NCI-H1092 (cell line): Measurements from ENCODE around the gene PARP15.

Experiments used
- DNase-seq: peaks from one replicate; lab custom pipeline; 2025; lab: John Stamatoyannopoulos, UW

Gene PARP15

DNA sequence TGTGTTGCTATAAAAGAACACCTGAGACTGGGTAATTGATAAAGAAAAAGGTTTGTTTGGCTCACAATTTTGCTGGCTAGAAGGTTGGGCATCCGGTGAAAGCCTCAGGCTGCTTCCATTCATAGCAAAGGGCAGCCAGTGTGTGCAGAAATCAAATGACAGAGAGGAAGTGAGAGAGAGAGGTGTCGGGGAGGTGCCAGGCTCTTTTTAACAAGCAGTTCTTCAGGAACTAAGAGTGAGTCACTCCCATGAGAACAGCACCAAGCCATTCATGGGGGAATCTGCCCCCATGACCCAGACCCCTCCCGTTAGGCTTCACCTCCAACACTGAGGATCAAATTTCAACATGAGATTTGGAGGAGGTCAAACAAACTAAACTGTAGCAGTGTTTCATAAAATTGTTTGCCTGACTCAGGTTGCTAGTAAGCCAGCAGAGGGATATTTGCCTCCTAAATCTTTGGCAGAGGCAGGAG is 4.5 kb upstream of the PARP15 start:
- DNase-seq, result no peak

DNA sequence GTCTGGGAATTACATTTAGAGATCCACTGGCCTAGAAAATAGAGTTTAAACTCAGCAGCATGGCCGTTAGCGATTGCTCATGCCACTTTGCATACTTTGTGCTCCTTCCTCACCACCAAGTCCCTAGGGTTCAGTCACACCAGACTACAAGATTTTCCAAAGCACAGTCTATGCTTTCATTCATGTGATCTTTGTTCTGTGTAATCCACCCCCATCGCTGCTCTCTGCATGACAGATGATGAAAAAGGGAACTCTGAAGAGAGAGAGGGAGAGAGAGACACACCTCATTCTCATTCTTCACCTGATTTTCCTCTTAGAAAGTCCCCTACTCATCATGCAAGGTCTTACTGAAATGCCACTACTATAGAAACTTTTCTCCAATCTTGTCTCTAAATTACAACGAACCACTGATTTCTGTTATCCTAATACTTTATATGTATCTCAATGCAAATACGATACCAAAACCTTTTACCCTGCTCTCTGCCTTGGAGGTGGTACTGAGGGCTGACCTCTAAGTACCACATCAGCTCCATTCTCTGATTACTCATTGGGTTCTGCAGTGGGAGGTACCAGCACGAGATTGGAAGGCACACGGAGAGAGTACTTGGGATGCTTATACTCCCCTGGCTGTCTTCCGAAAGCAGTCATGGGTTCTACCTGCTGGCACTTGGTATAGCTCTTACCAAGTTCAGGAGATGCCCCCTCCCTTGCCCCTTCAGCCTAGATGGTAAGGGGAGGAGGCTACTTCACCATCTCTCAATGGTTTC is 1.1 kb upstream of the PARP15 start:
- DNase-seq, result no peak

DNA sequence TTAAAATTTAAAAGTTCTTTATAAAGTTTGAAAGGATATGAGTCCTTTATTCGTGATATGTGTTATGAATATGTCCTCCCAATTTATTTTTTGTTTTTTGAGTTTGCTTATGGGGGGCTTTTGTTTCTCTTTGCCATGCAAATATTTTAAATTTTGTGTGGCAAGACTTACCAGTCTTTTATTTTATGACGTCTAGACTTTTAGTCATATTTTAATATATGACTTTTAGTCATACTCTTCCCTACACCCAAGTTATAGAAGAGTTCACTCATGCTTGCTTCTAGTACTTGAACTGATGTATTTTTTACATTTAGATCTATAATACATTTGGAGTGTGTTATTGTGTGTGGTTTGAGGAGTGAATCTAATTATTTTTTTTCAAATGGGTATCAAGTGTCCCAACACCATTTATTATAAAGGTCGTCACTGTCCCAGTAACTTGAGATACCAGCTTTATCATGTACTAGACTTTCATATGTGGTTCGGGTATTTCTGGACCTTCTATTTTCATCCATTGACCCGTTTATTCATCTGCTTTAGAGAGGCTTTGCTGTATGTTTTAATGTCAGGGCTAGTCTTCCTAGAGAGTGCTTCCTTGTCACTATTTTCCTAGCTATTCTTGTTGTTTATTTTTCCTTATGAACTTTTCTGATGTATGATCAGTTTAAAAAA is 755 bp downstream of the PARP15 start:
- no peak for DNase-seq

DNA sequence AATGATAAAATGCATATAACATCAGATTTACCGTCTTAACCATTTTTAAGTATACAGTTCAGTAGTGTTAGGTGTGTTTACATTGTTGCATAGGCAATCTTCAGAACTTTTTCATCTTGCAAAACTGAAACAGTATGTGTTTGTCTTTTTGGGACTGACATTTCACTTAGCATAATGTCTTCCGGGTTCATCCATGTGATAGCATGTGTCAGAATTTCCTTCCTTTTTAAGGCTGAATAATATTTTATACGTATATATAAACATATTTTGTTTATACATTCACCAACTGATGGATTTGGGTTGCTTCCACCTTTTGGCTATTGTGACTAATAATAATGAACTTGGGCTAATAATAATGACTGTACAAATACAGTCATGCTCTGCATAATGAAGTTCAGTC is 3.0 kb downstream of the PARP15 start:
- DNase-seq, result no peak

DNA sequence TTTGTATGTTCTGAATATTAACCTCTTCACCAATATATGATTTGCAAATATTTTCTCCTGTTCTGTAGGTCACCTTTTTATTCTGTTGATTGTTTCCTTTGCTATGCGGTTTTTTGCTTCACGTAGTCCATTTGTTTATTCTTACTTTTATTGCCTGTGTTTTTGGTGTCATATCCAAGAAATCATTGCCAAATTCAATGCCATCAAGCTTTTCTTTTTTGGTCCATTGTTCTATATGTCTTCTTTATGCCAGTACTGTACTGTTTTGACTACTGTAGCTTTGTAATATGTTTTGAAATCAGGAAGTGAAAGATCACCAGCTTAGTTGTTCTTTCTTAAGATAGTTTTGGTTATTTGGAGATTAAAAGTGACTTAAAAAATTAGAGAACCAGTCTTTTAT is 4.2 kb downstream of the PARP15 start:
- no peak for DNase-seq

DNA sequence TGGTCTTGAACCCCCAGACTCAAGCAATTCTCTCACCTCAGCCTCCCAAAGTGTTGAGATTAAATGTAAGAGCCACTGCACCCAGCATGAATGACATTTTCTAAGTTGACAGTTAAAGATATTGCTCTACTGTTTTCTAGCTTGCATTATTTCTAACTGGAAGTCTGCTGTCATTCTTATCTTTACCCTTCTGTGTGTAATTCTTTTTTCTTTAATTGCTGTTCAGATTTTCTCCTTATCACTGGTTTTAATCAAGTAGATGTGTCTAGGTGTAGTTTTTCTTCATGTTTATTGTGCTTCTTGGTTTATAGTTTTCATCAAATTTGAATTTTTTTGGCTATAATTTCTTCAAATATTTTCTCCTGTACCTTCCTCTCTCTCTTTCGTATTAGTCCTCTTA is 4.9 kb downstream of the PARP15 start:
- no peak for DNase-seq

DNA sequence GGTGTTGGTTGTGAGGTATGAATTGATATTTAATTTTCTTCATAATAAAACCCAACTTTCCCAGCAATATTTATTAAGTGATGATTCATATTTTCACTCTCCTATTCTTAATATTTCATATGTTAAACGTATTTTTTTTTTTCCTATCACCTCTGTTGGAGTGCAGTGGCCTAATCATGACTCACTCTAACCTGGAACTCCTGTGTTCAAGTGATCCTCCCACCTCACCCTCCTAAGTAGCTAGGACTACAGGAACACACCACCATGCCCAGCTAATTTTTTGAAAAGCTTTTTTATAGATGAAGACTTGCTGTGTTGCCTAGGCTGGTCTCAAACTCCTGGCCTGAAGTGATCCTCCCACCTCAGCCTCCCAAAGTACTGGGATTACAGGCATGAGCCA is 8.6 kb downstream of the PARP15 start:
- no peak for DNase-seq

DNA sequence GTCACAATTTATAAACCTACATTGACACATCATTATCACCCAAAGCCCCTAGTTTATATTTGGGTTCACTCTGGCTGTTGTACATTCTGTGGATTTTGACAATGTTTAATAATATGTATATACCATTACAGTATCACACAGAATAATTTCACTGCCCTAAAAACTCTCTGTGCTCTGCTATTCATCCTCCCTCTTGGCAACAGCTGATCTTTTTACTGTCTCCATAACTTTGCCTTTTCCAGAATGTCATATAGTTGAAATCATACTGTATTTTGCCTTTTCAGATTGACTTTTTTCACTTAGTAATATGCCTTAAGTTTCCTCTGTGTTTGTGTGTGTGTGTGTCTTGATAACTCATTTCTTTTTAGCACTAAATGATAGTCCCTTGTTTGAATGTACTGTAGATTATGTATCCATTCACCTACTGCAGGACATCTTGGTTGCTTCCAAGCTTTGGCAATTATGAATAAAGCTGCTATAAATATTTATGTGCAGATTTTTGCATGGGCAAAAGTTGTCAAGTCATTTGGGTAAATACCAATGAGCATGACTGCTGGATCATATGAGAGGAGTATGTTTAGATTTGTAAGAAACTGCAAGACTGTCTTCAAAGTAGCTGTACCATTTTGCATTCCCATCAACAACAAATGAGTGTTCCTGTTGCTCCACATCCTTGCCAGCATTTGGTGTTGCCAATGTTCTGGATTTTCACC is 9.5 kb downstream of the PARP15 start:
- DNase-seq, result no peak

DNA sequence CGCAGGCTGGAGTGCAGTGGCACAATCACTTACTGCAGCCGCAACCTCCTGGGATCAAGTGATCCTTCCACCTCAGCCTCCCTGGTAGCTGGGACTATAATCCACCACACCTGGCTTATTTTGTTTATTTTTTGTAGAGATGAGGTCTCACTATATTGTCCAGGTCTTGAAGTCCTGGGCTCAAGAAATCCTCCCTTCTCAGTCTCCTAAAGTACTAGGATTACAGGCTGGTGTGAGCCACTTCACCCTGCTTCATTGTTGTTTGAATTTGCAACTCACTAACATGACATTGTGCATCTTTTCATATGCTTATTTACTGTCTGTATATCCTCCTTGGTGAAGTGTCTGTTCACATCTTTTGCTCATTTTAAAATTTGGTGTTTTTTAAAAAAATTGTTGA is 10.1 kb downstream of the PARP15 start:
- no peak for DNase-seq

DNA sequence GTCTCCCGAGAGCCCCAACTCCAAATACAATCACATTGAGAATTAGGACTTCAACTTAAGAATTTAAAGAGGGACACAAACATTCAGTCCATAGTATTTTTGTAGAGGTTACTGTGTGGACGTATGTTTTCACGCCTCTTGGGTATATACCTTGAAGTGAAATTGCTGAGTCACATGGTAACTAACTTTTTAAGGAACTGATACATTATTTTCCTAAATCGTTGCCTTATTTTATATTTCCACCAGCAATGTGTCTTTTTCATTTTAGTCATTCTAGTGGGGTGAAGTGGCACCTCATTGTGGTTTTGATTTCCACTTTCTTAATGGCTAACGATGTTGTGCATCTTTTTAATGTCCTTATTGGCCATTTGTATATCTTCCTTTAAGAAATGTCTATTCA is 11.8 kb downstream of the PARP15 start:
- DNase-seq, result no peak

DNA sequence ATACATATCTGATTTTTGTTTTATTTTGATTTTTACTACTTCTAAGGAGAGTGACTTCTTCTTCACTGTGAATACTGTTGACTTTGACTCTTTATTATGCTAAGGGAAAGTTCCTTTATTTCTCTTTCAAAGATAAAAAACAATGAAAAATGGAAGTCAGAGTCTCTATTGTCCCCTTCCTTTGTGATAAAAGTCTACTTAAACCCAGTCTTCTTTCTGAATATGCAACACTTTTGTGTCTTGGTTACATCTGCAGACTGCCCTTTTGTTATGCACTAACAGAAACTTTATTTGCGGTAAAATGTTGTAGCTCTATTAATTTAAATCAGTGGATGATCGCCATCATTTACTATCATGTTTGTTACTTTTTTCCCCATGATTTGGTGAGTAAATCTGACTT is 13.2 kb downstream of the PARP15 start:
- DNase-seq, result no peak

DNA sequence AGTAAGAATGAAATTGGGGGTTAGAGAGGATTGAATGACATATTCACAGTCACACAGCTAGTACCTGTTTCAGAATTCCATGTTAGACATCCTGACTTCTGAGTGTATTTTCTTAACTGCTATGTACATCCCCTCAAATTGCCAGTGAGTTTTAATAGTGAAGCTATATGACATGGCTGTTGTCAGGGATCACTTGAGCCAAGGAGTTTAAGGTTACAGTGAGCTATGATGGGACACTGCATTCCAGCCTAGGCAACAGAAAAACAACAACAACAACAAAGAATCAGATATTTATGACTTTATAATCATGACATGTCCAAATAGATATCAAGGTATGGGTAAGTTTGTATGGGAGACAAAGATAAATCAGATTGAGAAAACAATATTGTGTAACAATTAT is 16.6 kb downstream of the PARP15 start:
- no peak for DNase-seq

DNA sequence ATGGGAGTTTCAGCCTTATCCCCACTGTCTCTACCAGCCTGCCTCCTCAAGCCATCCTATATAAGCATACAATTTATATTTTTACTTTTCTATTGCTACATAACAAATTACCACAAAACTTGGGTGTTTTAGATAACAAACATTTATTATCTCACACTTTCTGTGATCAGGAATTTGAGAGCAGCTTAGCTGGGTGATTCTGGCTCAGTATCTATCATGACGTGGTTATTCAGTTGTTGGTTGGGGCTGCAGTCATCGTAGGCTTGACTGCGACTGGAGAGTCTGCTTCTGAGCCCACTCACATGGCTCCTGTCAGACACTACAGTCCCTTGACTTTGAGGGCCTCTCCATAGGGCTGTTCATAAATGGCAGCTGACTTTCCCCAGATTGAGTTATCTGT is 20.7 kb downstream of the PARP15 start:
- no peak for DNase-seq

DNA sequence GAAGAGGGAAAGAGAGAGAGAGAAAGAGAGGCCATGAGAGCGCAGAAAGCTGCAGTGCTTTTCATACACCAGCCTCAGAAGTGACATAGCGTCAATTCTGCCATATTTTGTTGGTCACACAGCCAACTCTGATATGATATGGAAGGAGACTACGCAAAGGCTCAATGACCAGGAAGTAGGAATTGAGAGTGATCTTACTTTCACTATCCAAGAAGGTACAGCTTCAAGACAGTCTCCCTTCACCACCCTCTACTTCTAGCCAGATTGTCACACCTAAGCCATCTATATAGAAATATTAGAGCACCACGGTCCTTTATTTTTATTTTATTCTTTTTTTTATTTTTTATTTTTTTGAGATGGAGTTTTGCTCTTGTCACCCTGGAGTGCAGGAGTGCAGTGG is 21.1 kb downstream of the PARP15 start:
- no peak for DNase-seq

DNA sequence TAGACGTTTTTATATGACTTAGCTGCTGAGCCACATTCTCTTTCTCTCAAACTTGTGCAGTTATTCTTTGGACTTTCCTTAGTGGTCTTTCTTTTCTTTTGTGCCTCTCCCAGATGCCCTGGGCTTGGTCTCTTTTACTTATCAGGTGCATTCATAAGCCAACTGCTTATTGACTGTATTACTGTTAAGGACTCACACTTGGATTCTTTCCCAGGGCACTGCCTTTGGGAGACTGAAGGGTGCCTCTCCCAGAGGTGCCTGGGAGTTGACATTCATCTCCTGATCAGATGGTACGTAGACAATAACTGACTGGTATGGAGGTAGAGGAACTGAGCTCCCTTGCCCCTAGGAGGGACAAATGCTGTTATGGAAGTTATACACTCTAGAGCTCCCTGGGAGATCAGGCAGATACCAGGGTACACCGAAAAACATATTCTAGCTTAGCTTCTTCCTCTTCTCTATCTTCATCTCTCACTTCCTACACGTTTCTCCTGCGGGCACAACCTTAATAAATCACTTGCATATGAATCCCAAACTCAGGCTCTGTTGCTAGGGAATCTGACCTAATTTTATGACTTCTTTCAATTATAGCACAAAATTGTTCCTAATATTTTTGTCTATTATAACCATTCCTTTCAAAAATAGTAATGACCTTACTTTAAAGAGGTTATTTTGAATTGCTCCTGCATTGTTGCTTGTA is 24.7 kb downstream of the PARP15 start:
- no peak for DNase-seq

DNA sequence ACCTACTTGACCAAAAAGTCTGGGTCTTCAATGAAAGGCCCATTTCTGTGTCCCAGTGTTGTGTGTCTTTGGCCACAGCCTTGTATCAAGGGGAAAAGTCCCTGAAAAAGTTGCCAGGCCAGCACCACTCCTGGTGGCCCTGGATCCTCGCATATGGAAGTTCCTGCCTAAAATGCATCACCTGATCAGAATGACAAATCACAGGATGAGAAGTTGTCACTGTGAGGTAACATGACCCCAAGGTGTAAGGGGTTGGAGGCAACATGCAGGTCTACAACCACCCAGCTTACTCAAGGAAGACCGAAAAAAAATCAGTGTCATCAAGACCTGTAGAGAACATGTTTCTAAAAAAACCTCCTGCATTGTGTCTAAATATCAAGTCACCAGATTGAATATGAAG is 25.6 kb downstream of the PARP15 start:
- no peak for DNase-seq

DNA sequence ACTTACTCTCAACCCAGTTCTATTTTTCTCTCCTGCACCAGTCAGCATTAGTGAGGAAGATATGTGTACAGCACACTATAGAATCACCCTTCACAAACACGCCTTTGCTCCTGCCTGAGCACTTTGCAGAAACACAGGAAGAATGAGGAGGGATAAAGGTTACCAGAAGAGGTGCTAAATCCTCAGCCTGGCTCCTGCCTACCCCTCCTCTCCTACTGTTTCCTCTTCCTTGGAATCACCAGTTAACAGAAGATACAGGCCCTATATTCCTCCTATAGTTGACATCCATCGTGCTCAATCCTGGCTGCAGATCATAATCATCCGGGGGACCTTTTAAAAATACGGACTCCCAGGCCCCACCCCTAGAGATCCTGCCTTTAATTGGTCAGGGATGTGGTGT is 28.9 kb downstream of the PARP15 start:
- no peak for DNase-seq

DNA sequence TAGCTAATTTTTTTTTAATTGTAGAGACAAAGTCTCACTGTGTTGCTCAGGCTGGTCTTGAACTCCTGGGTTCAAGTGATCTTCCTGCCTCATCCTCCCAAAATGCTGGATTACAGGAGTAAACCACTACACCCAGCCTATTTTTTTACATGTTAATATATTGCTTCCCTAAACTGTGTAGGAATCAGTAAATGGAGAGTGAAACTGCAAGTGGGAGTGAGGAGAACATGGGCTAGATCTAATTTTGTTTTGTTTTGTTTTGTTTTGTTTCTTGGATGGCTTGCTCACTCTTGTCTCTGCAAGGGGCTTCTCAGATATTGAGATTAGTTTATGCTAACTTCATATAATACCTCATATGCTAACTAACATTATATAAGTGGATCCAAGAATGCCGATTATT is 31.5 kb downstream of the PARP15 start:
- DNase-seq, result no peak

DNA sequence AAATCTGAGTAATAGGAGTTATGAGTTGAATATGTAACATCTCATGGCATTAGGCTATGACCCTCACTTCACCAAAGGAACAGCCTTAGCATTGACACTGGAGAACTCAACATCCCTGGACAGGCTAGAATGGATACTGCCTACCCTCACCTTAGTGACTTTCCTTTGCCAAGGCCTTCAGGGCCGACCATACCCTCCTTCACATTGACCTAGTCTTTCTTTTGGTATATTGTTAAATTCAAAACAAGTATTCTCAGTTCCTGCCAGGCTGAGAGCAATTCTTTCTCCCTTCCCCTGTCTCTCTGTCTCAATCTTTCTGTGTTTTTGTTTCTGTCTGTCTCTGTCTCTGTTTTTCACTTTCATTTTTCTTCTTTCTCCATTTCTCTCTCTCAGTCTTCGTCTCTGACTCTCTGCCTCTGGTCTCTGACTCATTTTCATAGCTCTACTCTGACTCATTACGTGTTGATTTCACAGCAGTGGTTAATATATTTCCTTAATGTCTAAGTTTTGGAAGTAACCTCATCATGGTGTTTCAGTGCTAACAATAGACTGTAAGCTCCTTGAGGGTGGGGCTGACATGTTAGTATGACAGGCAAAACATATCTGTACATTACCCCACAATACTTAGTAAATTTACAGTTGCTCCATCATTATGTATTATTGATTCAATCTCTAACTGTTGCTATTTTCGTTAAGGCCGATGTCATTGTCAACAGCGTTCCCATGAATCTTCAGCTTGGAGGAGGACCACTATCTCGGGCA is 32.5 kb downstream of the PARP15 start:
- no peak for DNase-seq

DNA sequence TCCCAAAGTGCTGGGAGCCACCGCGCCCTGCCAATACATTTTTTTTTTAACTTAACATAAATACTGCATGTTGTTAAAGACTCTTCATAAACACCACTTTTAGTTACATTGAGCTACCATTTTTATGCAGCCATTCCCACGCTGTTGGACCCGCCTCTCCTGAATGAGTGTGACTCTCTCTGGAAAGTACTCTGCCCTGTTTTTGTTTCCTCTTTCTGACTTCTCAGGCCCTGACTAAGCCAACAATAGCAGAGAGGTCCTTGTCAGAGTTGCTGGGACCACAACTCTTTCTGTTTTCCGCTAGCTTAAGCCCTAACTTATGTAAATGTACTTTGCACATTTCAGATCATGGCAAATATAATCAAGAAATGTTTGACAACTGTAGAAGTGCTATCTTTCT is 35.2 kb downstream of the PARP15 start:
- no peak for DNase-seq

DNA sequence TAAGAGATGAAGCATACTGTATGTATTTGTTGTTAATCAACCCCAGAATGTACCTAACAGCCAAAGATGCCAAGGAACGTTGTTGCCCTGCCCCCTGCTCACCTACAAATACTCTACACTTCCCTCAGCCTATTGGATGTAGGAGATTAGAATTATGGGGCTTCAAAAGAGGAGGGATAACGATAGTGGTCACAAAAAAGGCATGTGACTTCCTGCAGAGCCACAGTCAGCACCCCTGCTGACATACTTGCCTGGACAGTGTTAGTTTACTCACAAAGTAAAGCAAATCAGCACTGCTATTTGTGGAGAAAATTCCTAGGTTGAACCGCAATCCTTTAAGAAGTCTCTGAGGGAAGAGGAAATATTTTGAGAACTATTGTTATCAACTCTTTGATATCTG is 37.9 kb downstream of the PARP15 start:
- DNase-seq, result no peak

DNA sequence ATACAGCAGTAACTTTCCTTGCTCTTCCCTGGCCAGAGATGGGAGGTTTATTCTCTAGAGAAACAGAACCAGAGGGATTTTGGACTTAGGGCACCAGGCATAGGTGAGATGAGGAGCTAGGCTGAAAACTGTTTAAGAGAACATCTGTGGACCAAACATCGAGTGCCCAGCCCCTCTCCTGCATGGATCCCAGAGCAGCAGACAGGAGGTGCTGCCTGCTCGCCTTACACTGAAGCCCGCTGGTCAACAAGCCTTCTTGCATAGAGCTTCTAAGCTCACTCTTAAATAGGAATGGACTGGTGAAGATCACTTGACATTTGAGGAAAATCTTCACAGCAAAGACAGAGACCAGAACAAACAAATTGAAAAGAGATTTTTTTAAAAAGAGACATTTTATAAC is 41.2 kb downstream of the PARP15 start:
- DNase-seq, result no peak
